UCSD-AML1 (cell line): ENCODE results near the gene GSTM5.
"Not testable (repeated sequence)": the region's sequence is repeated elsewhere in the genome, so short reads cannot be mapped to it uniquely, and the experiment has no call there.

Experiments used
- DNase-seq: peaks from one replicate; lab custom pipeline; 2025; ENCODE audit not compliant: unreplicated experiment; lab: John Stamatoyannopoulos, UW

GSTM5 gene

GRCh38 chr1:109726728-109727373 lies 14.8 kb downstream of the GSTM5 start:
- no peak for DNase-seq

- no peak for DNase-seq
Observed at GRCh38 chr1:109728870-109729269, 16.8 kb downstream of the GSTM5 start.

DNA sequence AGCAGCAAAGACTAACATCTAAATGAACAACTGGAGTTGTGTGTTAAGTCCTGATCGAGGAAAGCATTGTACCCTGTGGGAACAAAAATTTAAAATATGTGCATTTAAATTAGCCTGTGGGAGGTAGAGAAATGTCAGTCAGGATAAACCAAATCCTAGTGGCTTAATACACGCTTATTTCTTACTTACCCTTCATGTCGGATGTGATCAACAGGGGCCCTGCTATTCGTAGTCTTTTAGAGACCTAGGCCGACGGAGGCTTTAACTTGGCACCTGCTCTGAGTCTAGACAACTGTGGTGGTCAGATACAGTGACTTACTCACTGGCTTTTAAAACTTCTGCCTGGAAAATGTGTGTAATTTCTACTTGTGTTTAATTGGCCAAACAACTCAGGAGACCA lies 18.6 kb downstream of the GSTM5 start:
- no peak for DNase-seq

- DNase-seq: no peak
Observed at GRCh38 chr1:109732390-109732881, 20.4 kb downstream of the GSTM5 start.

- DNase-seq: no peak
Observed at GRCh38 chr1:109733236-109733870, 21.3 kb downstream of the GSTM5 start.

DNA sequence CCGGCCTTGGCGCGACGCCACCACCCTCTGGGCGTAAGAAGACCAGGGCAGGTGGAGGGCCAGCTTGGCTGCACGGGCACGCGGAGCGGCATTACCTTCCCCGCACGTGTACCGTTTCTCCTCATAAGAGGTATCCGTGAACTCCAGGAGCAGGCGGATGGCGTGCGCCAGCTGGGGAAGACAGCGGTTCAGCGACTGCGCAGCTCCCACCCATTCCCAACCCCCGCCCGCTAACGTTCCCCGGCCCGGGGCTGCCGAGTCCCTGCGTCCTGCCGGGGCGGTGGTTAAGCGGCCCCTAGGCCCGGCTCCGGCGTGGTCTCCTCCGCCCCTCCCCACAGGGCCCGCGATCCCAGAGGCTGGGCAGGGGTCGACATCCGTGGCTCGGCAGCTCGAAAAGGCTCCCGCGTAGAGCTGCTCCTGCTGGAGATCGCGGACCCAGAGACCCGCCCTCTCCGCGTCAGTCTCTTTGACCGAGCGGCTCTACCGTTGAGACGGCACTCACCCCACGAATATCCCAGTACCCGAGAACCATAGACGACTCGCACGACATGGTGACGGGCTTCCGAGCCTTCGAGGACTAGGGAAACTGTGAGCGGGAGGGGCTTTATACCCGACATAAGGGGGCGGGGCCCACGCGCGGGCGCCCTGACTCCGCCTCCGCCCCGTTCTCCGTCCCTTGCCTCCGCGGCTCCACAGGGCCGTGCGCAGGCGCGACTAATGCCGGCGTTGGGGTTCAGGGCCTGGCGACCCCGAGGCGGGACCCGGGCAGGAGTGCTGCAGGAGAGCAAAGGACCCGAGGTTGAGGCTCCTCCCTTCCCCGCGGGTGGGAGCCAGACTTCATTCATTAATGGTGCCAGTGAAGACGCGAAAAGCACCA lies 27.9 kb downstream of the GSTM5 start:
- peak; percentile 38 for DNase-seq

DNA sequence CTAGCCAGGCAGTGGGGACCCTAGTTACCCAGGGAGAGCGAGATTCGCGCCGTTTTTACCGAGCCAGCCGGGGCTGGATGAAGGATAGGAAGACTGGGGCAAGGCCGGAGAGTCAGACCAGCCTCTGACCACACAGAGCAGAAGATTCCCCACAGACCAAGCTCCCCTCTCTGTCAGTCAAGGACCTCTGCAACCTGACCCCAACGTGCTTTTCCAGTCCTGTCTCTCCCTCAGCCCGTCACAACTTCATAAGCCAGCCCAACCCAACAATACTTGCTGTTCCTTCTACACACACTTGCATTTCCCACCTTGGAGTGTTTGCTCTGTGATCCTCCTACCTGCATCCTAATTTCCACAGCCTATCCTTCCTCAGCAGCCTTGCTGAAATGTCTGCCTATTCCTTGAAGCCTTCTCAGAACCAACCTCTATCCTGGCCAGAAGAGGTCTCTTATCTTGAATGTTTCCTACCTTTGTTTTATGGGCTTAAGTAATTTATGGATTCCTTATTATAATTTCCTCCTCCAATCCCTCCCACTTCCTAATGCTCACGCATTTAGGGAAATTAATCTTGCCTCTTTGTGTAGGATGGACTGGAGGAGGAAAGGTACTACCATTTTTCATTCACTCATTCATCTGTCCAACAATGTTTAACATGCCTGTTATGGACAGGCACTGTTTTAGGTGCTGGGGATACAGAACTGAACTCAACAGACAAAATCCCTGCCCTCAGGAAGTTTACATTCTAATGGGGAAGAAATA lies 28.7 kb downstream of the GSTM5 start, which contains the start of gene GSTM3:
GSTM3 (minus strand) TSS at position 424 of the 759 bp plus-strand sequence. CDS start 751 bp downstream, outside the sequence.
- DNase-seq: no peak

GRCh38 chr1:109748311-109748710 lies 36.3 kb downstream of the GSTM5 start:
- not testable (repeated sequence) for DNase-seq

GRCh38 chr1:109749221-109749620 lies 37.2 kb downstream of the GSTM5 start:
- no peak for DNase-seq

- DNase-seq: no peak
Observed at GRCh38 chr1:109750241-109750882, 38.3 kb downstream of the GSTM5 start.

GRCh38 chr1:109750920-109751319 lies 38.9 kb downstream of the GSTM5 start:
- no peak for DNase-seq

DNA sequence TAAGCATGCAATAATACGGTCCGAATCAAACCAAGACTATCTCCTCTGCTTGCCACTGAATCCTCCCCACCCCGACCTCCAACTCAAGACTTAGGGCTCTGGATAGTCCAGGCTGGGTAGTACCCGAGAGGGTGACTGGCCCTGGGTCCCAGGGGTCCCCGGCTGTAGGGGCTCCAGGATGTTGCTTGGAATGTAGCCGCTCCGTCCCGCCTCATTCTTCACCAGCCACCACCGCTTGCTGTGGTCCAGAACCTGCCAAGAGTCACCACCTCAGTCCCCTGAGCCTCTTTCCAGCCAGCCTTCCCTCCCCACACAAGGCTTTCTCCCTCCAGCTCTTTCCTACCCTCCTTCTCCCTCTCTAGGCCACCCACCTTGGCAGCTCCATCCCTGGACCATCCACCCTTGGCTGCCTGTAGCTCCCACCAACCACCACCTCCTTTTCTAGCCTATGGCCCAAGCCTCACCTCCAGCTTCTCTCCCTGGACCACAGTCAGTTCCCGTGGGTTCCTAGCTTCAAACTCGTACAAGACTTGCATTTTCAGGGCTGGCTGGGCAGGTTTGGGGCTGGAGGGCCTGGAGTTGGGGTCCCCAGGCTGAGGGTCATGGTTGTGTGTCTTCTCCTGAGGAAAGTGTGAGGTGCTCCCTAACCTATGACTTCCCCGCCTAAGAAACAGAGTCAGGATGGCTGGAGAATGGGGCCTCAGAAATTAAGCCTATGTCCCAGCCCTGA lies 39.6 kb downstream of the GSTM5 start:
- DNase-seq: no peak

GRCh38 chr1:109754738-109755137 lies 42.7 kb downstream of the GSTM5 start:
- DNase-seq: no peak

DNA sequence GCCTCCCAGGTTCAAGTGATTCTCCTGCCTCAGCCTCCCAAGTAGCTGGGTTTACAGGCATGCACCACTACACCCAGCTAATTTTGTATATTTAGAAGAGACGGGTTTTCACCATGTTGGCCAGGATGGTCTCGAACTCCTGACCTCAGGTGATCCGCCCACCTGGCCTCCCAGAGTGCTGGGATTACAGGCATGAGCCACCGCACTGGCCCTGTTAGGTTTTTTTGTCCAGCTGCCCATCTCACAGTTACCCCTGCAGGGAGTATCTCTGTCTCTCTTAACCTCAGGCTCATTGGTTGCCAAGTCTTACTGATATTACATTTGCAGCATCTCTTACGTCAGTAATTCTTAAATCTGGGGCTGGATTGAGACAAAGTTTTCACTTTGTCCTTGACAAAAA lies 44.3 kb downstream of the GSTM5 start:
- not testable (repeated sequence) for DNase-seq

- DNase-seq: no peak
Observed at GRCh38 chr1:109756848-109757521, 44.9 kb downstream of the GSTM5 start.

DNA sequence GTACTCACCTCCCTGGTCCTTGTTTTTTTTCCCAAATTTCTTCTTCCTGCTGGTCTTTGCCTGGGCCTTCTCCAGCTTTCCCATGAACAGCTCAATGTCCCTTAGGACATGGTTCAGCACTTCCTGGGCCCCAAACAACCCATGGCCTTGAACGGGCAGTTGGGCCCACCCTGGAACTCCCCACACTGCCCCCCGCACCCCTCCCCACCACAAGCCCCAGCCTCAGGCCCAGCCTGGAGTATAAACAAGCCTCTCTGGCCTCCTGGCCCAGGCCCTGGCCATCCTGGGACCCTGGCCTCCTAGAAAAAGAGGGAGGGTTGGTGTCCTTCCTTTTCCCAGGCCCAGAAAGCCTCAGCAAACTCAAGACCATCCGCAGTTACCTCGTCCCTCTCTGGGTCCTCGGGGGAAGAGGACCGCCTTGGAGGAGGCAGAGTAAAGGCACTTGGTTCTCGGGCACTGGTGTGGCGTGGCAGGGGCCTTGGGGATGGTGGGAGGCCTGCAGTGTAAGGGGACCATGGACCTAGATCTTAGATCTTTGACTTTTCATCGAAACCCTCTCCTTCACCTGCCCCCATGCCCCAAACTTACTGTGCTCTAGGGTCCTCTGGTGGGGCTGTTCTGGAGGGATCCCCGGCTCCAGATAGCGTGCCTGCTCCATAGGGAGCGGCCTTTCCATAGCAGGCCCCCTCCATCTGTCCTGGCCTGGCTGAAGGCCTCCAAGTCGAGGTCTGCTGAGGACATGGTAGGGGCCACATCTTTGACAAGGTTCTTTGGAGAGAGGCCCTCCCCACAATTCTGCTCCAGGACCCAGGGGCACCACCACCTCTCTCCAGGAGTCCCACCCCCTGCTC lies 46.1 kb downstream of the GSTM5 start:
- DNase-seq: no peak

GRCh38 chr1:109759513-109760334 lies 47.7 kb downstream of the GSTM5 start:
- no peak for DNase-seq
